HS-5 (cell line): ENCODE data around the gene KCNQ5.
A peak's percentile ranks its signal among the peaks of the same experiment; 100 is the strongest.

Source experiments
- DNase-seq: peaks from one replicate; pipeline ENCODE4 v3.0.0-alpha.2; 2012; ENCODE audit warnings: low read depth

The KCNQ5 gene

DNA sequence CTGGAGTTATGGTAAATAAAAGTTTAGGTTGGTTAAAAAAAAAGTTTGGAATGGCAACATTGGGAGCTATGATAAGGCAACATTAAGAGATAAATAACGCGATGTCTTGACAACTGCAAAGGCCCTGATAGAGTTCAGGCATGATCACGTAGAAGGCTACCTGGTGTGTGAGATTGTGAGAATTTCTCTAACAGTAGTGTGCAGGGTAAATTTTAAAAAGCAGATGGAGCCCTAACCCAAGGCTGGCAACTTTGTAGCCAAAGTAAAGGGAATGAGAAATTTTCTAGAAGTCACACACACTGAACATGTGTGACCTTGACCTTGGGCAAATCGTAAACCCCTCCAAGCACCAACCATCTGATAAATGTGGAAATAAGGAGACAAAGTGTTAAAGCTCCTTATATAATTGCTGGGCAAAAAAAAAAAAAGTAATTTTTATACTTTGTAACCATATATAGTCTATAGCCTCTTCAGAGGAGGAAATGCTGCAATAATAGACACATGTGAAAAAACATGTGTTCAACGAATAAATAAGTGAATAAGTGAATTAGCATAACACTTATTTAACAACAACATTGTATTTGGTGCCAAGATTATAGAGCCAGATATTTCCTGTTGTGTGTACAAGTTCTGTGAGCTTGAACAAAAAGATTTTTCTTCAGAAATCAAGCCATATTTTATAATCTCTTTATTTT lies 18.2 kb downstream of the KCNQ5 start:
- no peak for DNase-seq

DNA sequence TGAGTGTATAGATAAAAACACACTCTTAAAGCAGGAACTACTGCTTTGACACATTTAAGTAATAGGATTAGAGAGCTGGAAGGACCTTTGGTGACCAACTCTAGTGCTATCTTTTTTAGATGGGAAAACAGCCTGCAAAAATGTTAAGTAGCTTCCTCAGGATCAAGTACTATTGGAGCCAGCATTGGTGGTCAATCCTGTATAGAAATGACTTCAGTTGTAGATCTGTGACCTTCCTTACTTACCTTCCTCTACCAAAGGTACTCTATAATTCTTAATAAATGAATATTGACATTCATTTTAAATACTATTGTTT lies 18.7 kb downstream of the KCNQ5 start:
- no peak for DNase-seq

DNA sequence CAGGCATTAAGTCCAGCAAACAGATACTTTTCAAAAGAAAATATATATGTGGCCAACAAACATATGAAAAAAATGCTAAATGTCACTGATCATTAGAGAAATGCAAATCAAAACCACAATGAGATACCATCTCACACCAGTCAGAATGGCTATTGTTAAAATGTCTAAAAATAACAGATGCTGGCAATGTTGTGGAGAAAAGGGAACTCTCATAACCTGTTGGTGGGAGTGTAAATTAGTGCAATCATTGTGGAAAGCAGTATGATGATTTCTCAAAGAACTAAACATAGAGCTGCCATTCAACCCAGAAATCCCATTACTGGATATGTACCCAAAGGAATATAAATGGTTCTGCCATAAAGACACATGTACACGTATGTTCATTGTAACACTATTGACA lies 20.6 kb downstream of the KCNQ5 start:
- no peak for DNase-seq

DNA sequence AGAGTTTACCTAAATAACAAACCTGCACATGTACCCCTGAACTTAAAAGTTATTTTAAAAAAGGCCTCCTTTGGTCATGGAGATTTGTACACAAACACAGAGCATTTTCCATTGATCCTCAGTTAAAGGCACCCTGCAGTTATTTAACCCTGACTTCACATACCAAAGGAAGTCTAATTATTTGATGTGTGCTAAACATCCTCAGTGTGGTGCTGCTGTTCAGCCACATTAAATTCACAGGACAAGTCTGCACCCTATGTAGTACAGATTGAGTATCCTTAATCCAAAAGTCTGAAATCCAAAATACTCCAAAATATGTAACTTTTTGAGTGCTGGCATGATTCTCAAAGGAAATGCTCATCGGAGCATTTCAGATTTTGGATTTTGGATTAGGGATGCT lies 21.4 kb downstream of the KCNQ5 start:
- DNase-seq = no peak

GRCh38 chr6:72646604-72647485 lies 25.0 kb downstream of the KCNQ5 start:
- no peak for DNase-seq

DNA sequence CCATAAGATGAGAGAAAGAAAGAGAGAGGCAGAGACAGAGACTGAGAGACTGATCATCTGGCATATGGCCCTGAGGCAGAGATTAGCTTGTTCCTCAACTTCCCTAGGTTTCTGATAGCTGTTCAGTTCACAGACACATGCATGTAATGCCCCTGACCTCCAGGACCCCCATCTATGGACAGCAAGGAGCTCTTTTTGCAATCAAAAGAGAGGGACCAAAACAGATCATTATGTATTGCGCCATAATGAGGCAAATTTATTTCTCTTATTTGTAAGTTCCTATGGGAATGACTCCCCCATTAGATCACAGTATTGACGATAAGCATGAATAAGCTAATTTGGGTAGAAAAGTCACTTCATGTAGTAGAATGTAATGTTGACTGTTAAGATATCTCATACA lies 25.6 kb downstream of the KCNQ5 start:
- no peak for DNase-seq

- peak; percentile 75 for DNase-seq
Observed at GRCh38 chr6:72649032-72649984, 27.4 kb downstream of the KCNQ5 start.

- no peak for DNase-seq
Observed at GRCh38 chr6:72650081-72650745, 28.3 kb downstream of the KCNQ5 start.

- no peak for DNase-seq
Observed at GRCh38 chr6:72651174-72651573, 29.3 kb downstream of the KCNQ5 start.

- no peak for DNase-seq
Observed at GRCh38 chr6:72651967-72652956, 30.4 kb downstream of the KCNQ5 start.

- no peak for DNase-seq
Observed at GRCh38 chr6:72653026-72653425, 31.2 kb downstream of the KCNQ5 start.

DNA sequence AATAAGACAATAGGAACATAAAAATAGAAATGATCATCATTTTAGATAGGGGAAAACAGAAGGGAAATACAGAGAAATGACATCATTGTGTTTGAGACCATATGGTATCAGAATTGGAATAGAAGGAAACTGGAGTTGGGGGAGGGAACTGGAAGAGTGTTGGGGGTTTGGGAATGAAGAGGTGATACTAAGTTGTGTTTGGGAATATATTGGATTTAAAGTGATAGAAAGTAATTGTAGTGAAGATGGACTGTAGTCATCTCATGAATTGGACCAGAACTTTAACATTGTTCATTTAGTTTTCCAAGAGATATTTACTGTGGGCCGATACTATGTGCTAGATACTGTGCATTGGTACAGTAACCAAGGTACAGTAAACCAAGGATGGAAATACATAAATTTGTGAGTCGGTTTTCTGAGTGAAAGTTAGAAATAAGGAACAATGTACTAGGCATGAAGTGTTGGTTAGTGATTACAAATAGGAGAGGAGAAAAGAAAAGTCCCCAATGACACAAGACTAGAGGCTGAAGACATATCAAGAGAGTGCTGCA lies 32.3 kb downstream of the KCNQ5 start:
- DNase-seq = no peak

DNA sequence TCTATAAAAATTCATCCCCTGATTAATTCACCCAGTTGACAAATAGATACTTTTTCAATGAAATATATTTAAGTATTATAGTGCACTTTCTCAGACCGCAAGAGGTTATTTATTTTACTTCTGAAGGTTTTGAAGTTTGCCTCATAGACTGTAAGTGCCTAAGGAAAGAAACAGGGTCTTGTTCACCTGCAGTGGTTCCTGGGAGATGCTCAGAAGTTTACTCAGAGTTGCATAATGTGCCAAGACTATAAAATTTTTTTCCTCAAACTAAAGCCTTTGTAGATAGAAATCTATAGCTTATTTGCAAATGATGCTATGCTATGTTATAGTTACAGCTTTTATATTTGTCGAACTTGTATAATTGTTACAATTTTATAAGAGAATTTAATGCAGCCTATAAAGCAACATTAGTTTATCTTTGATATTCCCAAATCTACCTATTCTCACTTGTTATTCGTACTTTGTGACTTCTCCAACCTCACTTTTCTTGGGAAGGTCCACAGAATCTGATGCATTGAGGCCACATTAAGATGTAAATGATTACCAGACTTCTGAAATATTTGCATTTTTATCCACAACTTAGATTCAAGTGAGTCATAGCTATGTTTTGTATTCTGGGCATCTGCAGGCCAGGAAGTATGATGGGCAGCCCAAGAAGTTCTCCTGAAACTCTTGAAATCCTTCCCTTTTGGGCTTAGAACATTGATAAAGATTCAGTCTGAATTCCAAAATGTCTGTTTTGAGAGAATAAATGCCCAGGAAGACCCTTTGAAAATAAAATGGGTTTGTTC lies 35.7 kb downstream of the KCNQ5 start:
- DNase-seq = peak; percentile 18

GRCh38 chr6:72659754-72660153 lies 37.9 kb downstream of the KCNQ5 start:
- no peak for DNase-seq

DNA sequence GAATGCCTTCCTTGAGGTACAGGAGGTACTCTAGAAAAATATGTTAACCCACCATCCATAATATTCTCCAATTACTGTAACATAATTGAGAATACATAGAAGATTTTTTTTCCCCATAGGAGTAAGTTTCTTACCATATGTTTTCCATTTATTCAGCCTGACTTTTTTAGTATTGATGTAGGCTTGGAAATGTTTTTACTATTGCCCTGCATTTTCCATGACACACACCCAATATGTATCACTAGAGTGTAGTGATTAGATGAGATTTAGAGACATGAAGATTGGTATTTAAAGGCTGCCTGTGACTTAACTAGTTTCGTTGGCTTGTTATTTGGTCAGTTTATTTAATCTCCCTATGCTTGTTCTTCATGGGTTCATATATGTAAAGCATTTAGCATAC lies 39.5 kb downstream of the KCNQ5 start:
- DNase-seq = peak; percentile 6

GRCh38 chr6:72665599-72665998 lies 43.7 kb downstream of the KCNQ5 start:
- DNase-seq = no peak

DNA sequence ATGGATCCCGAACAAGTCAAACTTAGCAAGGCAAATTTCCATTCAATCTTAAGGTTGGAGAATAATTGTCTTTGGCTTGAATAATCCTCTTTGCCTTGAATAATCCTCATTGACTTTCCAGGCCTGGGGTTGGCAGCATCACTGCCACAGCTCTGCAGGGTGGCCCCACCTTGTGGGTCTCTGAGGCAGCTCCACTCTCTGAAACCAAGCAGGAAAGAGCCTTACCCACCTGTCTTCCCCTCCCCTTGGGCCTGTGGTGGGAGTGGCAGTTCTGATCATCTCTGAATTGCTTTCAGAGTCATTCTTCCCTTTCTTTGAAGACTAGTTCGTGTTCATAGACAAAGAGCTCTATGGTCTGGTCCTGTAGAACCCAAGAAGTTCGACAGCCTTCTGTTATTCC lies 47.5 kb downstream of the KCNQ5 start:
- DNase-seq = no peak

- DNase-seq = no peak
Observed at GRCh38 chr6:72672906-72673305, 51.0 kb downstream of the KCNQ5 start.

DNA sequence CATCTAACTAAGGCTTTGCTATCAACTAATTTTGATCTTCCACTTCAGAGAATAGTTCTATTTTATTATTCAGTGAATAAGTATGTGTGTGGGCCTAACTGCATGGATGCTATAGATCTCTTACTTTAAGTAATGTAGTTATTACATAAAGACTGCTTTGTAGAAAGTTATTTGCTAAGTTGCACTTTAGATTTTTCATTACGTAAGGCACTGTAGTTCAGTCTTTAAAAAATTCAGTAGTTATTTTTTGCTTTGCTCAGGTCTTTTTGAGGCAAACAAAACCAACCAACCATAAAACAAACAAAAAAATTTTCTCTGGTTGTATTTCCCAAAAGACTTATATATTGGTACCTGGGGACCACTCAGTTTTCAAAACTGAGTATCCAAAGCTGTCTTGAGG lies 53.0 kb downstream of the KCNQ5 start:
- no peak for DNase-seq

- no peak for DNase-seq
Observed at GRCh38 chr6:72675396-72675795, 53.5 kb downstream of the KCNQ5 start.
